ENCODE data around the gene CYP1A2. TPM values are rescaled to one million over a fixed set of nuclear protein-coding genes. Genes with fewer than 3 reads are reported as not detected.
"Not testable (repeated sequence)": the region's sequence is repeated elsewhere in the genome, so short reads cannot be mapped to it uniquely, and the experiment has no call there.

Gene CYP1A2
- total RNA-seq, 1 donor from 2014 or later, result not detected

- DNase-seq (ENCODE audit: low spot score), result no peak
Measured at GRCh38 chr15:74732846-74733245, 15.8 kb upstream of the CYP1A2 start.

GRCh38 chr15:74733269-74733668 lies 15.4 kb upstream of the CYP1A2 start:
- no peak for DNase-seq (ENCODE audit: low spot score)
- intact Hi-C loops (cut with DNase I), result no loop called here

More at GRCh38 chr15:74732846-74733245, 15.8 kb upstream of the CYP1A2 start:
- intact Hi-C loops (cut with DNase I), result no loop called here

GRCh38 chr15:74735305-74735704 lies 13.3 kb upstream of the CYP1A2 start:
- intact Hi-C loops (cut with DNase I), result no loop called here

GRCh38 chr15:74738239-74738638 lies 10.4 kb upstream of the CYP1A2 start:
- DNase-seq (ENCODE audit: low spot score), result peak; percentile 26
- intact Hi-C loops (cut with DNase I), result not testable (repeated sequence)

More at GRCh38 chr15:74735305-74735704, 13.3 kb upstream of the CYP1A2 start:
- no peak for DNase-seq (ENCODE audit: low spot score)

- intact Hi-C loops (cut with DNase I), result no loop called here
- DNase-seq (ENCODE audit: low spot score), result no peak
Measured at GRCh38 chr15:74742422-74742821, 6.2 kb upstream of the CYP1A2 start.

- intact Hi-C loops (cut with DNase I), result no loop called here
- no peak for DNase-seq (ENCODE audit: low spot score)
Measured at GRCh38 chr15:74746389-74746788, 2.3 kb upstream of the CYP1A2 start.

GRCh38 chr15:74749832-74750231 lies 1.2 kb downstream of the CYP1A2 start:
- intact Hi-C loops (cut with DNase I), result no loop called here
- DNase-seq (ENCODE audit: low spot score), result no peak

GRCh38 chr15:74750751-74751150 lies 2.1 kb downstream of the CYP1A2 start:
- intact Hi-C loops (cut with DNase I), result no loop called here
- no peak for DNase-seq (ENCODE audit: low spot score)

- DNase-seq (ENCODE audit: low spot score), result no peak
- intact Hi-C loops (cut with DNase I), result no loop called here
Measured at GRCh38 chr15:74752011-74752410, 3.4 kb downstream of the CYP1A2 start.

- intact Hi-C loops (cut with DNase I), result no loop called here
- DNase-seq (ENCODE audit: low spot score), result no peak
Measured at GRCh38 chr15:74752531-74752930, 3.9 kb downstream of the CYP1A2 start.

- intact Hi-C loops (cut with DNase I), result no loop called here
- no peak for DNase-seq (ENCODE audit: low spot score)
Measured at GRCh38 chr15:74754593-74755215, 6.1 kb downstream of the CYP1A2 start.

- intact Hi-C loops (cut with DNase I), result no loop called here
- DNase-seq (ENCODE audit: low spot score), result no peak
Measured at GRCh38 chr15:74758736-74759135, 10.1 kb downstream of the CYP1A2 start.

- DNase-seq (ENCODE audit: low spot score), result no peak
- intact Hi-C loops (cut with DNase I), result no loop called here
Measured at GRCh38 chr15:74762791-74763150, 14.1 kb downstream of the CYP1A2 start.

GRCh38 chr15:74763416-74763815 lies 14.8 kb downstream of the CYP1A2 start:
- DNase-seq (ENCODE audit: low spot score), result no peak
- intact Hi-C loops (cut with DNase I), result no loop called here

- no peak for DNase-seq (ENCODE audit: low spot score)
- intact Hi-C loops (cut with DNase I), result loop anchor here (5.0 kb wide), 1 partner anchor 395 kb away; no protein-coding TSS in a partner anchor
Measured at GRCh38 chr15:74767167-74768098, 18.8 kb downstream of the CYP1A2 start.

- DNase-seq (ENCODE audit: low spot score), result no peak
- intact Hi-C loops (cut with DNase I), result loop anchor here (5.0 kb wide), 1 partner anchor 396 kb away; no protein-coding TSS in a partner anchor
Measured at GRCh38 chr15:74768099-74768770, 19.6 kb downstream of the CYP1A2 start.

GRCh38 chr15:74768771-74769342 lies 20.2 kb downstream of the CYP1A2 start:
- intact Hi-C loops (cut with DNase I), result loop anchor here (1.0 to 5.0 kb wide), 2 partner anchors 134 to 397 kb away; no protein-coding TSS in a partner anchor
- peak; percentile 88 for DNase-seq (ENCODE audit: low spot score)

GRCh38 chr15:74769463-74770025 lies 20.9 kb downstream of the CYP1A2 start:
- intact Hi-C loops (cut with DNase I), result loop anchor here (1.0 to 5.0 kb wide), 4 partner anchors 68 to 397 kb away; no protein-coding TSS in a partner anchor
- DNase-seq (ENCODE audit: low spot score), result no peak

- intact Hi-C loops (cut with DNase I), result loop anchor here (2.0 to 5.0 kb wide), 2 partner anchors 67 to 180 kb away; no protein-coding TSS in a partner anchor
- no peak for DNase-seq (ENCODE audit: low spot score)
Measured at GRCh38 chr15:74770211-74770903, 21.7 kb downstream of the CYP1A2 start.

All from cardiac septum (tissue), 1 donor.